ENCODE results near the gene LASP1. TPM values are rescaled to one million over a fixed set of nuclear protein-coding genes. Genes with fewer than 3 reads are reported as not detected.

The LASP1 gene
- total and polyA plus RNA-seq, 3 donors from 2014 or later: 58.2 to 83.2 (median 60.3) TPM

- DNase-seq: no peak
- H3K4me3 ChIP-seq: no peak overlapping the region
- intact Hi-C loops (cut with DNase I; ENCODE audit: low total_unique reads): no loop called here
- TF ChIP-seq POLR2A (IDR thresholded peaks at IDR 0.05): no peak
- no peak for TF ChIP-seq CTCF (IDR thresholded peaks at IDR 0.05)
- H3K36me3 ChIP-seq (ENCODE audit: low read depth, missing control alignments): no peaks in the 10 kb centered on the region
- H3K9me3 ChIP-seq: no peaks in the 10 kb centered on the region
- 19 to 27% methylated on average over 1 of the region's 1 CpG for WGBS, 2 donors
- H3K27me3 ChIP-seq: no peaks in the 10 kb centered on the region
- H3K4me1 ChIP-seq: no peaks in the 10 kb centered on the region
- H3K27ac ChIP-seq: no peak overlapping the region
Measured at GRCh38 chr17:38958326-38958725, 88.5 kb downstream of the LASP1 start.

GRCh38 chr17:38958756-38959155 lies 88.9 kb downstream of the LASP1 start:
- TF ChIP-seq POLR2A (IDR thresholded peaks at IDR 0.05) (no peak), CTCF (IDR thresholded peaks at IDR 0.05) (no peak)
- H3K9me3 ChIP-seq: no peaks in the 10 kb centered on the region
- H3K27me3 ChIP-seq: no peaks in the 10 kb centered on the region
- no peaks in the 10 kb centered on the region for H3K4me1 ChIP-seq
- no peak for DNase-seq
- H3K27ac ChIP-seq: no peak overlapping the region
- H3K36me3 ChIP-seq (ENCODE audit: low read depth, missing control alignments): no peaks in the 10 kb centered on the region
- H3K4me3 ChIP-seq: no peak overlapping the region
- intact Hi-C loops (cut with DNase I; ENCODE audit: low total_unique reads): no loop called here

GRCh38 chr17:38959508-38959907 lies 89.7 kb downstream of the LASP1 start:
- 78 to 87% methylated on average over 3 of the region's 3 CpGs for WGBS, 2 donors
- Histone ChIP-seq H3K27ac (no peak overlapping the region), H3K36me3 (ENCODE audit: low read depth, missing control alignments) (no peaks in the 10 kb centered on the region), H3K9me3 (no peaks in the 10 kb centered on the region), H3K27me3 (no peaks in the 10 kb centered on the region), H3K4me1 (no peaks in the 10 kb centered on the region), H3K4me3 (no peak overlapping the region)
- intact Hi-C loops (cut with DNase I; ENCODE audit: low total_unique reads): no loop called here
- no peak for DNase-seq
- TF ChIP-seq POLR2A (IDR thresholded peaks at IDR 0.05) (no peak), CTCF (IDR thresholded peaks at IDR 0.05) (no peak)

- Histone ChIP-seq H3K27ac (no peak overlapping the region), H3K27me3 (no peaks in the 10 kb centered on the region), H3K4me1 (no peaks in the 10 kb centered on the region), H3K36me3 (ENCODE audit: low read depth, missing control alignments) (no peaks in the 10 kb centered on the region), H3K4me3 (no peak overlapping the region), H3K9me3 (no peaks in the 10 kb centered on the region)
- TF ChIP-seq POLR2A (IDR thresholded peaks at IDR 0.05) (no peak), CTCF (IDR thresholded peaks at IDR 0.05) (no peak)
- WGBS, 2 donors: 92 to 97% methylated on average over 5 of the region's 5 CpGs
- intact Hi-C loops (cut with DNase I; ENCODE audit: low total_unique reads): no loop called here
- DNase-seq: no peak
Measured at GRCh38 chr17:38960402-38960801, 90.5 kb downstream of the LASP1 start.

GRCh38 chr17:38961413-38961812 lies 91.6 kb downstream of the LASP1 start:
- Histone ChIP-seq H3K4me1 (no peaks in the 10 kb centered on the region), H3K4me3 (no peak overlapping the region), H3K9me3 (no peaks in the 10 kb centered on the region), H3K27ac (no peak overlapping the region), H3K36me3 (ENCODE audit: low read depth, missing control alignments) (no peaks in the 10 kb centered on the region), H3K27me3 (no peaks in the 10 kb centered on the region)
- 69 to 78% methylated on average over 4 of the region's 4 CpGs for WGBS, 2 donors
- no peak for DNase-seq
- TF ChIP-seq CTCF (IDR thresholded peaks at IDR 0.05) (no peak), POLR2A (IDR thresholded peaks at IDR 0.05) (no peak)
- intact Hi-C loops (cut with DNase I; ENCODE audit: low total_unique reads): no loop called here
